Transverse colon (tissue), 4 donors: ENCODE data around the gene SET.

Experiments used
- POLR2AphosphoS5 ChIP-seq, 3 donors: sonication (generic); formaldehyde crosslinking; IDR thresholded peaks; one replicate each; pipeline ENCODE4 v1.6.1; 2016; ENCODE audit warnings: antibody characterized with exemption in 3 of 3
- TF ChIP-seq, protein P1 (sequence below), 5 experiments: fragments of 200-600 bp in 3 of 5; fragments of 450-650 bp in 2 of 5; sonication (generic) in 3 of 5; IDR thresholded peaks; 1 replicate in 2 of 5; 2 replicates in 3 of 5; pipeline ENCODE4 v1.5.1; 2016 to 2017; ENCODE audit warnings: antibody characterized with exemption in 5 of 5, inconsistent platforms in 3 of 5, mild to moderate bottlenecking in 2 of 5, moderate library complexity in 1 of 5

GRCh38 chr9:128724744-128725211, 35.8 kb downstream of the SET start:
- TF ChIP-seq, protein P1, sequence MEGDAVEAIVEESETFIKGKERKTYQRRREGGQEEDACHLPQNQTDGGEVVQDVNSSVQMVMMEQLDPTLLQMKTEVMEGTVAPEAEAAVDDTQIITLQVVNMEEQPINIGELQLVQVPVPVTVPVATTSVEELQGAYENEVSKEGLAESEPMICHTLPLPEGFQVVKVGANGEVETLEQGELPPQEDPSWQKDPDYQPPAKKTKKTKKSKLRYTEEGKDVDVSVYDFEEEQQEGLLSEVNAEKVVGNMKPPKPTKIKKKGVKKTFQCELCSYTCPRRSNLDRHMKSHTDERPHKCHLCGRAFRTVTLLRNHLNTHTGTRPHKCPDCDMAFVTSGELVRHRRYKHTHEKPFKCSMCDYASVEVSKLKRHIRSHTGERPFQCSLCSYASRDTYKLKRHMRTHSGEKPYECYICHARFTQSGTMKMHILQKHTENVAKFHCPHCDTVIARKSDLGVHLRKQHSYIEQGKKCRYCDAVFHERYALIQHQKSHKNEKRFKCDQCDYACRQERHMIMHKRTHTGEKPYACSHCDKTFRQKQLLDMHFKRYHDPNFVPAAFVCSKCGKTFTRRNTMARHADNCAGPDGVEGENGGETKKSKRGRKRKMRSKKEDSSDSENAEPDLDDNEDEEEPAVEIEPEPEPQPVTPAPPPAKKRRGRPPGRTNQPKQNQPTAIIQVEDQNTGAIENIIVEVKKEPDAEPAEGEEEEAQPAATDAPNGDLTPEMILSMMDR (IDR thresholded peaks at IDR 0.05): peak in 2 of 5 experiments; percentile 36 to 49
- peak in 1 of 3 donors; percentile 13 for TF ChIP-seq POLR2AphosphoS5 (IDR thresholded peaks at IDR 0.05)
